ENCODE results near the gene LRRC4B.
A peak's percentile ranks its signal among the peaks of the same experiment; 100 is the strongest.
"Not testable (repeated sequence)": the region's sequence is repeated elsewhere in the genome, so short reads cannot be mapped to it uniquely, and the experiment has no call there.

Gene LRRC4B

GRCh38 chr19:50482271-50482855 lies 85.9 kb downstream of the LRRC4B start:
- no peak for DNase-seq

DNA sequence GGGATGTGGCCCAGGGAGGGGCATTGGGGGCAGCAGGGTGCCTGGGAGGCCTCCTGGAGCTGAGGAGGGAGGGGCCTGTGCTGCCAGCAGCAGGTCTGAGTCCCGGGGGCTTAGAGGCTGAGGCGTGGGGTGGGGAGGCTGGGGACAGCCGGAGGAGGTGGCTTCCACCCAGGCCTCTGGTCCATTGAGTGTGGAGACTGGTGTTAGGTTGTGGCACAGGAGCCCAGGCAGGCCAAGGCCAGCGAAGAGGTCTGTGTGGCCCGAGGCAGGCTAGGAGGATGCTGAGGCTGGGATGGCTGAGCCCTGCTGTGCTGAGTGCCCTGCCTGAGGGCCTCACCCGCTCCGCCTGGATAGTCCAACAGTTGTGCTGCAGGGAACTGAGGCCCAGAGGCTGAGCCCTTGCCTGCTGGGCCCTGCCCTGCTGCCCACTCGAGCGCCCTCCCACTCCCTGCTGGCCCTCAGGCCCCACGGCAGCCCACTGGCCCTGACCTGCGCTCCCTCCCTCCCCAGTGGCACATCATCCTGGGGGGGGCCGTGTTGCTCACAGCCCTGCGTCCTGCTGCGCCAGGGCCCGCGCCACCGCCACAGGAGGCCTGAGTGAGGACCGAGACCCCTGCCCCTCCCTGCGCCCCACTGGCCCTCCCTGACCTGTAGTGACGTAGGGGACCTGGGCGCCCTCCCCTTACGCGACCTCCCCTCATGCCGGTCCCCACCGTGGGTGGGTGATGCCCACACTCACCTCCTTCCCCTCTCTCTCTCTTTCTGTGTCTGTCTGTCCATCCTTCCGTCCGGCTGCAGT lies 86.7 kb downstream of the LRRC4B start:
- DNase-seq = no peak

- no peak for DNase-seq
Observed at GRCh38 chr19:50480281-50481111, 87.7 kb downstream of the LRRC4B start.

GRCh38 chr19:50479761-50480251 lies 88.4 kb downstream of the LRRC4B start:
- no peak for DNase-seq

- DNase-seq = no peak
Observed at GRCh38 chr19:50478901-50479715, 89.1 kb downstream of the LRRC4B start.

DNA sequence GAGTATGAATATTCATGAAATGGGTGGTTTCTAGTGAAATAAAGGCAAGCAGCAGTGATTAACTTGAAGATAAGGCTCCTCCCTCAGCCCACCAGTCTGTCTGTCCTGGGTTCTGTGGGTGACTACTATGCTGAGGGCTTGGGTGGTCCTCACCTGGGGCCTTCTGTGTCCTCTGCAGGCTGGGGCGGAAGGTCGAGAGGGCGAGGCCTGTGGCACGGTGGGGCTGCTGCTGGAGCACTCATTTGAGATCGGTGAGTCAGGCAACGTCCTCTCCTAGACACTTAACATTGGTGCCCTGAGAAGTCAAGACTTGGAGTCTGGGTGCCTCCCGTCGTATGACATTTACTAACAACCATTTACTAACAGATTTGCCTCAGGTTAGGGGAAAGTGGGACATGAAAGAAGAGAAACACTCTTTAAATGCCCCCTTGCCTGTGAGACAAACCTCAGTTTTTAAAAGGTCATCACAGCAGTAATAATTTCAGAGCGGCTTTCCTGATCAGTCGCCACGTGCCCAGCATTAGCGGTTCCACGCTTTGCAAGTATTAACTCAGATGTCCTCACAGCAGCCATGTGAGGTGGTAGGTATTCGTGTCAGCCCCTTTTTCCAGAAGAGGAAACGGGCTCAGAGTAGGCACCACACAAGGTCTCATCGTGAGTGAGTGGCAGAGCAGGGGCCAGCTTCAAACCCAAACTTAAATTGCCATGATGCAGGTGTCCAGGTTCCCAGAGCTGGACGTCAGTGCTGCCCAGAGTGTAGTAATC lies 90.3 kb downstream of the LRRC4B start:
- DNase-seq = no peak

DNA sequence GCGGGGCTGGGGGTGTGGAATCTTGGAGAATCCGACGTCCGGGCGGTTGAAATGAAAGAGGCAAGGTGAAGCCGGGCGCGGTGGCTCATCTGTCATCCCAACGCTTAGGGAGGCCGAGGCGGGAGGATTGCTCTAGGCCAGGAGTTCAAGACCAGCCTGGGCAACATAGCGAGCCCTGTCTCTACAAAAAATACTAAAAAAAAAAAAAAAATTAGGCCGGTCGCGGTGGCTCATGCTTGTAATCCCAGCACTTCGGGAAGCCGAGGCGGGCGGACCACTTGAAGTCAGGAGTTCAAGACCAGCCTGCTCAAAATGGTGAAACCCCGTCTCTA lies 91.4 kb downstream of the LRRC4B start:
- DNase-seq = no peak

- peak; percentile 54 for DNase-seq
Observed at GRCh38 chr19:50476224-50476906, 91.9 kb downstream of the LRRC4B start, which contains the start of the genes EMC10 and GARIN5A. EMC10 (plus strand) TSS chr19:50476507; CDS start chr19:50476545, 38 bp downstream. GARIN5A (minus strand) TSS chr19:50476848; CDS start chr19:50476388, 460 bp downstream.

GRCh38 chr19:50475736-50476223 lies 92.5 kb downstream of the LRRC4B start:
- DNase-seq = no peak

- DNase-seq = no peak
Observed at GRCh38 chr19:50475101-50475568, 93.1 kb downstream of the LRRC4B start.

DNA sequence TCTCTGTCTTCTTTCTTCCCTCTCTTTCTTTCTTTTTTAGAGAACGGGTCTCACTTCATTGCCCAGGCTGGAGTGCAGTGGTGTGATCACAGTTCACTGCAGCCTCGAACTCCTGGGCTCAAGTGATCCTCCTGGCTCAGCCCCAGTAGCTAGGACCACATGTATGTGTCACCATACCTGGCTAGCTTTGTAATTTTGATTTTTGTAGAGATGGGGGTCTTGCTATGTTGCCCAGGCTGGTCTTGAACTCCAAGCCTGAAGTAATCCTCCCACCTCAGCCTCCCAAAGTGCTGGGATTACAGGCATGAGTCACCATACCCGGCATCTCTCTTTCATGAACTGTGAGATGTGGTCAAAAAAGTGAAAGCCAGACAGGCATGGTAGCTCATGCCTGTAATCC lies 94.9 kb downstream of the LRRC4B start:
- DNase-seq = not testable (repeated sequence)

DNA sequence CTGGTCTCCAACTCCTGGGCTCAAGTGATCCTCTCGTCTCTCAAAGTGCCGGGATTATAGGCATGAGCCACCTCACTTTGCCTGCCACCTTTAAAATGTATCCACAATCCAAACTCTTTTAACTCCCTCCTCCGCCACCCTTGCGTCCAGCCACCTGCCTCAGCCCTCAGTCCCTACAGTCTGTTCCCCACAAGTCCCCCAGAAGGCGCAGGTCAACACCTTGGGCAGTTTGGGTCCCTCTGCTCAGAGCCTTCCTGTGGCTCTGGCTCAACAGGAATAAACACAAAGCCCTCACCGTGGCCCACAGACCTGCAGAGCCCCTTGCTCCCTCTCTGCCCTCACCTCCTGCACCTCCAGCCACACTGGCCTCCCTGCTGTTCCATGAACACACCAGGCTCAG lies 99.4 kb downstream of the LRRC4B start:
- DNase-seq = no peak

- DNase-seq = no peak
Observed at GRCh38 chr19:50467566-50467965, 100.7 kb downstream of the LRRC4B start.
